Activated CD8-positive, alpha-beta memory T cell treated with anti-CD3 and anti-CD28 coated beads, Interleukin-2, amount 50 U/mL, for 1 hour (primary cell): ENCODE results near the gene ACAA2.

Experiments used
- DNase-seq: peaks from one replicate; pipeline ENCODE4 v3.0.0-alpha.2; 2020; ENCODE audit errors: extremely low read depth

The ACAA2 gene

GRCh38 chr18:49767111-49768050 is 46.0 kb downstream of the ACAA2 start:
- no peak for DNase-seq

- DNase-seq: no peak
Observed at GRCh38 chr18:49766646-49767045, 46.7 kb downstream of the ACAA2 start.

GRCh38 chr18:49764032-49764431 is 49.3 kb downstream of the ACAA2 start:
- DNase-seq: no peak

- DNase-seq: no peak
Observed at GRCh38 chr18:49763590-49763989, 49.7 kb downstream of the ACAA2 start.

GRCh38 chr18:49762191-49763077 is 50.9 kb downstream of the ACAA2 start:
- DNase-seq: no peak

GRCh38 chr18:49761771-49762170 is 51.6 kb downstream of the ACAA2 start:
- DNase-seq: no peak

- no peak for DNase-seq
Observed at GRCh38 chr18:49758263-49758610, 55.1 kb downstream of the ACAA2 start.

- DNase-seq: no peak
Observed at GRCh38 chr18:49757513-49758262, 55.6 kb downstream of the ACAA2 start.

GRCh38 chr18:49756671-49757362 is 56.5 kb downstream of the ACAA2 start:
- no peak for DNase-seq

GRCh38 chr18:49756135-49756534 is 57.2 kb downstream of the ACAA2 start:
- DNase-seq: no peak

- DNase-seq: no peak
Observed at GRCh38 chr18:49755489-49755888, 57.8 kb downstream of the ACAA2 start.

- no peak for DNase-seq
Observed at GRCh38 chr18:49754866-49755265, 58.5 kb downstream of the ACAA2 start.

GRCh38 chr18:49753643-49754042 is 59.7 kb downstream of the ACAA2 start:
- DNase-seq: no peak

- DNase-seq: no peak
Observed at GRCh38 chr18:49752095-49752457, 61.3 kb downstream of the ACAA2 start.

GRCh38 chr18:49751427-49752094 is 61.8 kb downstream of the ACAA2 start:
- no peak for DNase-seq

- no peak for DNase-seq
Observed at GRCh38 chr18:49749563-49749962, 63.8 kb downstream of the ACAA2 start.

GRCh38 chr18:49747876-49748275 is 65.5 kb downstream of the ACAA2 start:
- DNase-seq: no peak

GRCh38 chr18:49745045-49746014 is 68.0 kb downstream of the ACAA2 start:
- no peak for DNase-seq

- no peak for DNase-seq
Observed at GRCh38 chr18:49744376-49745008, 68.8 kb downstream of the ACAA2 start.
